NCI-H748 (cell line): ENCODE results near the gene LDB3.
A peak's percentile ranks its signal among the peaks of the same experiment; 100 is the strongest.

ENCODE experiments used
- DNase-seq: peaks from one replicate; lab custom pipeline; 2025; ENCODE audit not compliant: unreplicated experiment; lab: John Stamatoyannopoulos, UW

LDB3 gene

DNA sequence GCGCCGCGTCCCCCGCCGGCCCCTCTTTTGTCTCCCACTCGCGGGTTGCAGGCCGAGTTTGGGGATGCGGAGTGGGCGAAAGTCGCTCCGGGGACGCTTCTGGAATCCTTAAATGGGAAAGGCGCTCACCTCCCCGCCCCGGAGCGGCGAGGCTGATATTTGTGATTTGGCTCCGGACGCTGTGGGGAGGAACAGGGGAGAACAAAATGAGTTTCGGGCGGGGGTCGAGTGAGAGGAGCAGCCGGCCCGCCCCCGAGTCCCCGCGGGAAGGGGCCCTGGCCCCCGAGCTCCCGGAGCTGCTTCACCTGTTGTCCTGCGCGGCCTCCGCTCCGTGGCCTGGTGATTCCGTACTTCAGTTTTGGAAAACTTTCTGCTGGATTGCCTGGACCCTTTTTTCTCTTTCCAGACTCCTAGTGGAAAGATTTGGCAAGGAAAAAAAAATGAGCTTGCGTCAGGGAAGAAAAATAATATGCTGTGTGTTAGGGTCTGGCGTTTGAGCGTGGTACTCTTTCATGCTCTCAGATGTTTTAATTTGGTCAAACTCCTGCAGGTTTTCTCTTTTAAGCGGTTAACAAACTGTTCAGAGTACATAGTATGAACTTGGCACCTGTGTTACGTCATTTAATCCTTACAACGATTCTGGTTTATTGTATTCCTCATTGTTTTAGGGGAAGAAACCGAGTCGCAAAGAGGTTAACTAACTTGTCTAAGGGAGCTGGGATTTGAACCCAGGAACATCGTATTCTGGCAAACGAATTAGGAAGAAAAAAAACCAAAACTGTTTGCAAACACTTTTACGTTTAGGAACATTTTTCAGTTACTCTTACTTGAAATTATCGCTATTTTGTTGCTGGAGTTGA lies 89.0 kb downstream of the LDB3 start:
- DNase-seq: peak; percentile 39

DNA sequence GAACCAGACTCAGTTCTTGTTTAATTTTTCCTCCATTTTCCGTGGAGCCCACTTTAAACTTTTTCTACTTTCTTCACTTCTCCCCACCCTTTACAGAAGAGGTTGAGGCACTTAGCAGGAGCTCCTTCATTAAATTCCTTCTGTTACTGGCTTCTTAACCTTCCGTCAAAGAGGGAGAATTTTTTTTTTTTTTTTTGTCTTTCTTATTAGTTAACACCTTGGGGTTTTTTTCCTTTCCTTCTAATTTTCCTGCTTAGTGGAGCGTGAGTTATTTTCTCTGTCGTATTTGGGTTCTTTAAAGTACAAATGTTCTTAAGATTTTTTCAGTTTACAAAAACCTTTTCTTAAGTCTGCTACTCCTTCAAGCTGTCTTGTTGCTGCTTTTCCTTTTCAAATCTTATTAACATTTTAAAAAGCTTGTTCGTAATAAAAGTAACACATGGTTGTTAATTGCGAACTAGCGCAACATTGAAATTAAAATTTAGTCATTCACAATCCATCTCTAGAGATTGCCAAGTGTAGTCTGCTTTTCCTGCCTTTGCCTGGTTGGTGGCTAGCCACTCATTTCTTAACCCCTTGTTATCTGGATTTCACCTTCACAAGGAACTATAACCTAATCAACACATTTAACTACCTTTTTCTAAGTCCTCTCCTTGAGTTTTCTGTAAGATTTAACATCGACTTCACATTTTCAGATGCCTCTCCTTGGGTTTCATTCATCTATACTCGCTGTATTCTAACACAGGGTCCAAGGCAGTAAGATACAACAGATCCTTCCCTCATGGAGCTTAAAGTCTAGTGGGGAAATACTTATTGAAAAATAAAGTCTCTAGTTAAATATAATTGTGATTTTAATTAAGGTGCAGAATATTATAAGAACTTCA lies 90.1 kb downstream of the LDB3 start:
- no peak for DNase-seq

DNA sequence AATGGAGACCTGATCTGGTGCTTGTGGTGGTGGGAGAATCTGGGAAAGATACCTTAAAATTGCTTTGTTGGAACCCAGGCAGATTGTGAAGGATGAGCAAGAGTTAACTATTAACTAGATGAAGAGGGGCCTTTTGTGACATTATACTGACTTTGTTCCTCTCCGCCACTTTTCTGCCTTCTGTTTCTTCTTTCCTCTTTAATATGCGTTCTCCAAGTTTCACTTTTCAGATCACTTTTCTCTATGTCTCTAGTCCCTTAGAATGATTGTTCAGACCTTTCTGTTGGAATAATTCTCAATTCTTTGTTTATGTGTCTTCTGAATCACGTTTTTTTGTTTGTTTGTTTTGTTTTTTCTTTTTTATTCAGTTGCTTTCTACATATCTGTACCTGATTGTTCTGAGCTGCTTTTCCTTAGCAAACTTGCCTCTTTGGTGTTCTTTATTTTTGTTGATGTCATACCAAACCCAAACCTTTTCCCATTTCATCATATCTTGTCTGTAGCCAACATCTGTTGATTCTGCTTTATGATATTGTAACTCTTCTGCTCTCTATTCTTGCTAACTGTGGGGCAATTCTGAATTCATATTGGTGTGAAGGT lies 90.9 kb downstream of the LDB3 start:
- DNase-seq: no peak

DNA sequence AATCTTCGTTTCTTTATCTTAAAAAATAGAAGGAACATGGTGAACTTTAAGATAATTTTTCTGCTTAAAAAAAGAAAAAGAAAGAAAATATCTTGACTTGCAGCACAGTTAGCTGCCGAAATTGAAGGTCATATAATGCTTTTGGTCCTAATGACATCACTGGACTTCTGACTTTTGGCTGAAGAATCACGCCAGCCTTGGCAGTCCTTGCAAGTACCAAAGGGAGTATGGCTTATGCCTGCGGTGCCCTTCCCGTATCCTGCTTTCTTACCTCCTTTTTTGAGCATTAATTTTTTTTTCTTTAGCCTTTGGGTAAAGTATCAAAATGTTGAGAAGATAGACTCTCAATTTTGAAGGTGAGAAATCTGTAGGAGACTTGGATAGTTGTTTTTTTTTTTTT lies 95.1 kb downstream of the LDB3 start:
- no peak for DNase-seq

DNA sequence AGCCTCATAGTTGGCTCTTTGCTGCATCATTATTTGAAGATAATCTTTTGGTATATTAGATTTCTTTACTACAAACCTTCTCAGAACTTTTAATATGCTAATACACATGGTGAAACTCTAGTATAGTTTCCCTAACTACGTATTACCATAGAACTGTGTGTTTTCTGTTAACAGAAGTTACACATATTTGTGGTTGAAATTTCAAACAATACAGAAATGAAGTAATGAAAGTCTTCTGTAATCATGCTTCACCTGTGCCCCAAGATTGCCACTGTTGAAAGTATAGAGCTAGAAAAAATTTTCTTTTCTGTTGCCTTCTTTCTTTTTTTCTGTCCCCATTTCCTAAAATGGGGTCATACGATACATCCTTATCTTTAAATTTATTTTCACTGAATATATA lies 97.2 kb downstream of the LDB3 start:
- no peak for DNase-seq

DNA sequence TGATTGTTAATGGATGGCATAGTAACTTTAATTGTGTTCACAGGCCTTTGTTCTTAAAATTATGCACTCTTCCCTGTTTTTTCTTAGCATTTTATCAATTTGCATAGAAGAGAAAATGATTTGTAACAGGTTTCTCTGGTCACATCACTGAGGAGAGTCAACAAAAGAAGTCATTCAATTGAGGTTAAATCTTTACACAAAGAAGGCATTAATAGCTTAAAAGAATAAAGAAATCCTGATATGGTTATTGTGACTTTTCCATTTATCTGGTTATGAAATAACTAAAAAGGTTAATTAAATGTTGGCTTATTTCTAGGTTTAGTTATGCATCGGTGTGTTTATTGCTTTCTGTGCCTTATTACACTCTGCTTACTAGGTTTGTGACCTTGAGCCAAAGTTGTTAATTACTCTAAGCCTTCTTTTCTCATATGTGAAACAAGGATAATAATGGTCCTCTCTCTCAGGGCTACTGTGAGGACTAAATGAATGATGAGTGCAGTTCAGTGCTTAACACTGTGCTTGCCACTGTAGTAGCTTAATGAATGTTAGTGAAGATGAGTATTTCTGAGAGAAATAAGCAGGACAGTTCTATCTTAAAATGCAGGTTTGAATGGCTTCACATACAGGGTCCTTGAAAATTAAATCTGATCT lies 100.2 kb downstream of the LDB3 start:
- DNase-seq: no peak

DNA sequence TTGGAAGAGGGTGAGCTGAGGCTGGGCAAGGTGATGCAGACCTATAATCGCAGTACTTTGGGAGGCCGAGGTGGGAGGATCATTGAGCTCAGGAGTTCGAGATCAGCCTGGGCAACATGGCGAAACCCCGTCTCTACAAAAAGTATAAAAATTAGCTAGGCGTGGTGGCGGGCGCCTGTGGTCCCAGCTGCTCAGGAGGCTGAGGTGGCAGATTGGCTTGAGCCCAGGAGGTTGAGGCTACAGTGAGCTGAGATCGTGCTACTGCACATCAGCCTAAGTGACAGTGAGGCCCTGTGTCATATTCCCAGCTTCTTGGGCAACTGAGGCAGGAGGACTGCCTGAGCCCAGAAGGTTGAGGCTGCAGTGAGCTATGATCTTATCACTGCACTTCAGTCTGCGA lies 101.7 kb downstream of the LDB3 start:
- no peak for DNase-seq

DNA sequence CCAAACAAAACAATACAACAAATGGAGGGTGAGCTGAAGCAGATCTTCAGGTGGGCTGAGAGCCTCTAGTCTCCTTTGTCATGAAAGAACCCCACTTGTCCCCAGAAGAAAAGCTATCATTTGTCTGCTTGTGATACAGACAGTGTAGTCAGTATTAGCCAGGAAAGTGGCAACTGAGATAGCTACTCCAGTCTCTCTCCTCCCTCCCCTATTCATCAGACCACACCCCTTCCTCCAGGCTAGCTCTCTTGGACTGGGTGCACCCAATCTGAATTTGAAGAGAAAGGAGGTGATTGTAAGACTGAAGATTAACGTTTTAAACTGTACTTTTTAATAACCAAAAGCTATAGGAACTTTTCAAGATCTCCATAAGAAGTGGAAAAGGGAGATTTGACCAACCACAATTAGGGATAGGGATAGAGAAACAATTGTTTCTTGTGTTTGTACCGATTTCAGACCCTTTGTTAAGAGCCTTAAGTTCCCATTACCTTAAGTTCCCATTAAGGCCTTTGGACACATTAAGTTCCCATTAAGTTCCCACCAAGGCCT lies 102.2 kb downstream of the LDB3 start:
- no peak for DNase-seq

DNA sequence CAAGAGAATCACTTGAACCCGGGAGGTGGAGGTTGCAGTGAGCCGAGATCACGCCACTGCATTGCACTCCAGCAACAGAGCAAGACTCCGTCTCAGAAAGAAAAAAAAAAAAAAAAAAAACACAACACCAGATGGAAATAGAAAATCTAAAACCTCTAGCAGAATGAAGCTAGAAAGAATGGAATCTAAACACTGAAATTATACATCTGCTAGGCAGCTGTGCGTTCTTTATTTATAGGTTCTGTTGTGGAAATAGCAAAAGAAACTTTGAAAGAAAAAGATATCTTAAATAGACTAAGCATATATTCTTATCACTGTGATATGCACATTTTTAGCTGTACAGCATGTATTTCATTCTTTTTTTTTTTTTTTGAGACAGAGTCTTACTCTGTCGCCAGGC lies 105.2 kb downstream of the LDB3 start:
- DNase-seq: no peak

DNA sequence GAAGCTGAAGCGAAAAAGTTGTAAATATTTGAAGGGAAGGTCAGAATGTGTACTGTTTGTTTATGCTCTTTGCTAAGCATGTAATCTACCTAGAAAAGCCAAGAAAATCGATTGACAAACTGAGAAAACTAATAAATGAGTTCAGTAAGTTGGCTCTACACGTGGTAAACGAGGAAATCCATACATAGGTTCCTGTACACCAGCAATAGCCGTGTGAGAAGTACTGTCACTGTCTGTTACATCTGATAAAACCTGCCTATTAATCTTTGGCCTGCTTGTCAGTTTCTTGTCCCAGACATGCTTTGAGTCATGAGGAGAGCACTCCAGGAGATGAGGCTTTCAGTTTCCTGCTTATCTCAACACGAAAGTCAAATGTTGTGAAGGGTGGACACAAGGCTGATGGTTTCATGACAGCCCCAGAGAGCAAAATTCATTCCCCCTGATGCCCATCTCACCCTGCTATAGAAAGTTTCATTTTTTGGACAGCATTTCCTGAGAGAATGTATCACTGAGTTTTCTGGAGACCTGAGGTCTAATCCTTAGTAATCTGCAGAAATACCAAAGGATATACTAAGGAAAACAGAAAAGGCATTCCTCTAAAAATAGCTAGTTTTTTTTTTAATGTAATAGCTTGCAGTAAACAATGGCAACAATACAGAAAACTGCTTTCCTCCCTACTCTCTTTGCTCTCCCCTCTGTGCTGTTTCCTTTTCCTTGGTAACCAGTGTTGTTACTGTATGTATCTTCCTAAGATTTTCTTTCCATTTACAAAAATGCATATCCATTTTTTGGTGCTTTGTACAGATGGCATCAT lies 107.0 kb downstream of the LDB3 start:
- no peak for DNase-seq

DNA sequence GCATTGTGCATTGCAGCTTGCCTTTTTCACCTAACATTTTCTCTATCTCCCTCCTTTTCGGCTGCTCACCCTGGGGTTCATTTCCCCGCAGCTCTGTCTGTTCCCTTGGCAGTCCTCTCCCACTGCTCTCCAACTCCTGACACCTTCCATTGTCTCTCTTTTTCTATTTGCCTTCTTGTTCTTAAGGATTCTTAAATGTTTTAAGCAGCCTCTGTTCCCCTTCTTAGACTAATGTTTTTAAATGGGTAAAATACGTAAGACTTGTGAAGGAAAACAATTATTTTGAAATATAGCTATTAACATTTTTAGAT lies 107.5 kb downstream of the LDB3 start:
- DNase-seq: no peak

DNA sequence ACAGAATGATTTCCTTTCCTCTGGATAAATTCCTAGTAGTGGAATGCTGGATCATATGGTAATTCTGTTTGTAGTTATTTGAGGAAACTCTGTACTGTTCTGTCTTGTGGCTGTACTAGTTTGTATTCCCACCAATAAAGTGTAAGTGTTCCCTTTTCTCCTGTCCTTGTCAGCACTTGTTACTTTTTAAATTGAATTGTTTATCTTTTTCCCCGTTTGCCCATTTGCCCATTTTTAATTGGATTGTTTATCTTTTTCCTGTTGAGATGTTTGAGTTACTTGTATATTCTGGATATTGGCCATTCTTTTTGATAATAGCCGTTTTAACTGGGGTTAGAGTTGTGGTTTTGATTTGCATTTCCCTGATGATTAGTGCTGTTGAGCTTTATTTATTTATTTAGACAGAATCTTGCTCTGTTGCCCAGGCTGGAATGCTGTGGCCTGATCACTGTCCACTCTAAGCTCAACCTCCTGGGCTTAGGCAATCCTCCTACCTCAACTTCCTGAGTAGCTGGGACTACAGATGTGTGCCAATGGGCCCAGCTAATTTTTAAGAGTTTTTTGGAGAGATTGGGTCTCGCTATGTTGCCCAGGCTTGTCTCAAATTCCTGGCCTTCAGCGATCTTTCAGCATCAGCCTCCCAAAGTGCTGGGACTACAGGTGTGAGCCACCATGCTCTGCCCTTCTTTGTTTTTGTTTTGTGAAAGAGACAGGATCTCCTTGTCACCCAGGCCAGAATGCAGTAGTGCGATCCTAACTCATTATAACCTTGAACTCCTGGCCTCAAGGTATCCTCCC lies 111.1 kb downstream of the LDB3 start:
- DNase-seq: no peak

DNA sequence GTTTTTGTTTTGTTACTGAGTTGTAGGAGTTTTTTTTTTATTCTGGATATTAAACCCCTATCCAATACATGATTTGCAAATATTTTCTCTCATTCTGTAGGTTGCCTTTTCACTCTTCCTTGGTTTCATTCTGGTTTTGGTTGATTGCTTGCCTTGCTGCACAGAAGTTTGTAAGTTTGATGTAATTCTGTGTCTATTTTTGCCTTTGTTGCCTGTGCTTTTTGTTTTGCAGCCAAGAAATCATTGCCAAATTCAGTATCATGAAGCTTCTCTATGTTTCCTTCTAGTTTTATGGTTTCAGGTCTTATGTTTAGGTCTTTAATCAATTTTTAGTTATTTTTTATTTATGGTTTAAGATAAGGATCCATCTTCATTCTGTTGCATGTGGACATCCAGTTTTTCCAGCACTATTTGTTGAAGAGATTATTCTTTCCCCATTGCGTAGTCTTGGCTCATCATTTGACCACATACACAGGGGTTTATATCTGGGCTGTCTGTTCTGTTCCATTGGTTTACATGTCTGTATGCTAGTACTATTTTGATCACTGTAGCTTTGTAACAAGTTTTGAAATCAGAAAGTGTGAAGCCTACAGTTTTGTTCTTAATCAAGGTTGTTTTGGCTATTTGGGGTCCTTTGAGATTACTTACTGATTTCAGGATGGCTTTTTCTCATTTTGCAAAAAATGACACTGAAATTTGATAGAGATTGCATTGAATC lies 114.5 kb downstream of the LDB3 start:
- DNase-seq: no peak

DNA sequence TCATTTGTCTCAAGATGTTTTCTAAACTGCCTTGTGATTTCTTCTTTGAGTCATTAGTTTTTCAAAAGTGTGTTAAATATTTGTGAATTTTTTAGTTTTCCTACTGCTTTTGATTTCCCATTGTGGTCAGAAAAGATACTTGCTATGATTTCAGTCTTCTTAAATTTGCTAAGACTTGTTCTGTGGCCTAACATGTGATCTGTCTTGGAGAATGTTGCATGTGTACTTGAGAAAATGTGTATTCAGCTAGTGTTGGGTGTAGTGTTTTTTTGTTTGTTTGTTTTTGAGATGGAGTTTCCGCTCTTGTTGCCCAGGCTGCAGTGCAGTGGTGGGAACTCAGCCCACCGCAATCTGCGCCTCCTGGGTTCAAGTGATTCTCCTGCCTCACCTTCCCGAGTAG lies 116.7 kb downstream of the LDB3 start:
- DNase-seq: no peak
